Natural killer cell treated with Interleukin-12 subunit alpha and Interleukin-12 subunit beta and Interleukin-15 and Interleukin-18, amount 100 ng/mL, for 72 hours (primary cell): ENCODE results near the gene UBA5. TPM values are rescaled to one million over a fixed set of nuclear protein-coding genes. Genes with fewer than 3 reads are reported as not detected.

ENCODE experiments used
- ATAC-seq, 2 donors: fragments of 150-1000 bp; cut with Tn5 transposase in 1 of 2; sonication (Bioruptor Pico), chemical (Tn5 transposase) in 1 of 2; 2 replicates each; pipeline ENCODE4 v1.10.0; 2021
- DNase-seq: peaks from one replicate; pipeline ENCODE4 v3.0.0; 2022; ENCODE audit warnings: low spot score
- H3K27ac Mint-ChIP-seq, 2 donors: 1 replicate in 1 of 2; 2 replicates in 1 of 2; pipeline ENCODE4 v1.8.0; 2022; ENCODE audit warnings: mixed read lengths in 2 of 2, mild to moderate bottlenecking in 1 of 2, moderate library complexity in 1 of 2
- H3K27me3 Mint-ChIP-seq, 2 donors: 1 replicate in 1 of 2; 2 replicates in 1 of 2; pipeline ENCODE4 v1.8.0; 2022; ENCODE audit warnings: mixed read lengths in 2 of 2
- H3K36me3 Mint-ChIP-seq: one replicate; pipeline ENCODE4 v1.8.0; 2022; ENCODE audit warnings: mixed read lengths
- H3K4me1 Mint-ChIP-seq, 2 donors: 1 replicate in 1 of 2; 2 replicates in 1 of 2; pipeline ENCODE4 v1.8.0; 2022; ENCODE audit warnings: low read depth in 2 of 2, mixed read lengths in 2 of 2, mild to moderate bottlenecking in 1 of 2
- H3K4me3 Mint-ChIP-seq: one replicate; pipeline ENCODE4 v1.8.0; 2022; ENCODE audit warnings: mixed read lengths
- H3K9me3 Mint-ChIP-seq: 2 replicates; pipeline ENCODE4 v1.8.0; 2022; ENCODE audit warnings: mixed read lengths
- total RNA-seq, 2 donors: library from RNA; stranded (reverse); gene quantifications; one replicate each; pipeline ENCODE4 v1.2.3, GENCODE V29; 2022

UBA5 gene
- total RNA-seq, 2 donors from 2014 or later = 49.0 to 51.7 TPM

GRCh38 chr3:132709761-132710160 is 49.6 kb downstream of the UBA5 start:
- Mint-ChIP-seq H3K4me1 (peaks cover 0 to 2% of the 10 kb centered on the region in 2 donors), H3K27me3 (no peaks in the 10 kb centered on the region), H3K36me3 (peaks cover 15% of the 10 kb centered on the region), H3K4me3 (no peak overlapping the region), H3K27ac (no peak overlapping the region), H3K9me3 (no peaks in the 10 kb centered on the region)
- no peak for ATAC-seq
- DNase-seq = no peak

- H3K27ac Mint-ChIP-seq = no peak overlapping the region
- no peaks in the 10 kb centered on the region for H3K9me3 Mint-ChIP-seq
- H3K4me3 Mint-ChIP-seq = no peak overlapping the region
- DNase-seq (no peak), ATAC-seq (no peak)
- peaks cover 0 to 2% of the 10 kb centered on the region in 2 donors for H3K4me1 Mint-ChIP-seq
- peaks cover 14% of the 10 kb centered on the region for H3K36me3 Mint-ChIP-seq
- no peaks in the 10 kb centered on the region for H3K27me3 Mint-ChIP-seq
Measured at GRCh38 chr3:132710311-132710710, 50.2 kb downstream of the UBA5 start.

DNA sequence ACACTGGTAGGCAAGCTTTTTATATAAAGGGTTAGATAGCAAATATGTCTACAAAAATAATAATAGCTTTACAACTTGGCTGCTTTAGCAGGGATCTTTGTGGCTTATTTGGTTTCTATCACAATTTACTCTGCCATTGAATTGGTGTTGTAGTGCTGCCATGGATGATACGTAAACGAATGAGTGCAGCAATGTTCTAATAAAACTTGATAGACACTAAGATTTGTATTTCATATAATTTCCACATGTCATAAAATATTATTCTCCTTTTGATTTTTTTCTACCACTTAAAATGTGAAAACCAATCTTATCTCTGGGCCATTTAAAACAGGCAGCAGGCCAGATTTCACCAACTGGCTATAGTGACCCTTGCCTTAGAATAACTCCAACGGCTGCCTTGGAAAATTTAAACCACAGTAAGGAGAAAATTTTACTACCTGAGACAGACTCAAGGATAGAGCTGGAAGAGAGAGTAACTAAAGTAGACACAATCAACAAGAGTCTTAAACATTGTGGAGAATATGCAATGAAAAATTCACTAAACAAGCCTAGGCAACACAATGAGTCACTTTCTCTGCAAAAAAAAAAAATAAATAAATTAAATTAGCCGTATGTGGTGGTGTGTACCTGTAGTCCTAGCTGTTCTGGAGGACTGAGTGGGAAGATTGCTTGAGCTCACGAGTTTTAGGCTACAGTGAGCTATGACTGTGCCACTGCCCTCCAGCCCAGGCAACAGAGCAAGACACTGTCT is 54.0 kb downstream of the UBA5 start:
- DNase-seq (no peak), ATAC-seq (no peak)
- Mint-ChIP-seq H3K4me1 (peaks cover 0 to 3% of the 10 kb centered on the region in 2 donors), H3K9me3 (no peaks in the 10 kb centered on the region), H3K27ac (no peak overlapping the region), H3K36me3 (peaks cover 5% of the 10 kb centered on the region), H3K27me3 (no peaks in the 10 kb centered on the region), H3K4me3 (no peak overlapping the region)

GRCh38 chr3:132716372-132716771 is 56.2 kb downstream of the UBA5 start:
- Mint-ChIP-seq H3K27me3 (no peaks in the 10 kb centered on the region), H3K9me3 (no peaks in the 10 kb centered on the region), H3K27ac (no peak overlapping the region), H3K4me3 (no peak overlapping the region), H3K36me3 (no peaks in the 10 kb centered on the region), H3K4me1 (peaks cover 12 to 15% of the 10 kb centered on the region in 2 donors)
- DNase-seq (no peak), ATAC-seq (no peak)

- peak overlapping the region; percentile 61 for H3K4me3 Mint-ChIP-seq
- peak overlapping the region in 1 of 2 donors; percentile 27 for H3K27ac Mint-ChIP-seq
- H3K36me3 Mint-ChIP-seq = no peaks in the 10 kb centered on the region
- H3K9me3 Mint-ChIP-seq = no peaks in the 10 kb centered on the region
- DNase-seq = no peak
- peaks cover 19 to 26% of the 10 kb centered on the region in 2 donors for H3K4me1 Mint-ChIP-seq
- H3K27me3 Mint-ChIP-seq = no peaks in the 10 kb centered on the region
- no peak for ATAC-seq
Measured at GRCh38 chr3:132720228-132720627, 60.1 kb downstream of the UBA5 start.

DNA sequence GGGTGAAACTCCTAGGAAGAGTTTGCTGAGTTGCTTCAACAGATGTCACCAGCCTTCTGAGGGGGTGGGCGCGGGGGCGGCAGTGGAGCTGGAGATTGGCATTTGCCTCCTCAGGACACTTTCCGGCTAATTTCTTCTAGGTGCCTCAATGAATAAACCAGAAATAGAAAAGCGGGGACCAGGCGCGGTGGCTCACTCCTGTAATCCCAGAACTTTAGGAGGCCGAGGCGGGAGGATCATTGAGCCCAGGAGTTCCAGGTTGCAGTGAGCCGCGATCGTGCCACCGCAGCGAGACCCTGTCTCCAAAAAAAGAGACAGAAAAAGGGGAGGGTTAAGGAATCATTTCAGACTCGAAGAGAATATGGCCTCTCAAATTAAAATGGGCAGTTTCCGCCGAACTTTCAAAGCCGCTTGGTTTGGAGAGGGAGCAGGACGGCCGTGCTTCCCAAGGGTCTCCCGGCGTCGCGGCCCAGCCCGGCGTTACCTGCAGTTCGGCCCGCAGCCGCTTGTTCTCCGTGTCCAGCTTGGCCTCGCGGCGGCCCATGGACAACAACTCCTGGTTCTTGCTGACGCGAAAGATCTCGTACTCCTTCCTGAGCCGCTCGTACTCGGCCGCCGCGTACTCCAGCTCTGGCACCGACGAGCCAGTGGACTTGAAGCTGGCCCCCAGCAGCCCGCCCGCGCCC is 61.5 kb downstream of the UBA5 start:
- Mint-ChIP-seq H3K27ac (peak overlapping the region; percentile 80 to 83), H3K36me3 (no peaks in the 10 kb centered on the region), H3K4me1 (peaks cover 19 to 26% of the 10 kb centered on the region in 2 donors), H3K9me3 (no peaks in the 10 kb centered on the region), H3K4me3 (peak overlapping the region; percentile 88), H3K27me3 (no peaks in the 10 kb centered on the region)
- DNase-seq = peak; percentile 66
- ATAC-seq = no peak

- H3K36me3 Mint-ChIP-seq = no peaks in the 10 kb centered on the region
Measured at GRCh38 chr3:132722165-132723023, 62.3 kb downstream of the UBA5 start, which contains the start of gene NPHP3. Gene NPHP3, minus strand, starts transcription at chr3:132722409. Its CDS starts 54 bp downstream, at chr3:132722355.

DNA sequence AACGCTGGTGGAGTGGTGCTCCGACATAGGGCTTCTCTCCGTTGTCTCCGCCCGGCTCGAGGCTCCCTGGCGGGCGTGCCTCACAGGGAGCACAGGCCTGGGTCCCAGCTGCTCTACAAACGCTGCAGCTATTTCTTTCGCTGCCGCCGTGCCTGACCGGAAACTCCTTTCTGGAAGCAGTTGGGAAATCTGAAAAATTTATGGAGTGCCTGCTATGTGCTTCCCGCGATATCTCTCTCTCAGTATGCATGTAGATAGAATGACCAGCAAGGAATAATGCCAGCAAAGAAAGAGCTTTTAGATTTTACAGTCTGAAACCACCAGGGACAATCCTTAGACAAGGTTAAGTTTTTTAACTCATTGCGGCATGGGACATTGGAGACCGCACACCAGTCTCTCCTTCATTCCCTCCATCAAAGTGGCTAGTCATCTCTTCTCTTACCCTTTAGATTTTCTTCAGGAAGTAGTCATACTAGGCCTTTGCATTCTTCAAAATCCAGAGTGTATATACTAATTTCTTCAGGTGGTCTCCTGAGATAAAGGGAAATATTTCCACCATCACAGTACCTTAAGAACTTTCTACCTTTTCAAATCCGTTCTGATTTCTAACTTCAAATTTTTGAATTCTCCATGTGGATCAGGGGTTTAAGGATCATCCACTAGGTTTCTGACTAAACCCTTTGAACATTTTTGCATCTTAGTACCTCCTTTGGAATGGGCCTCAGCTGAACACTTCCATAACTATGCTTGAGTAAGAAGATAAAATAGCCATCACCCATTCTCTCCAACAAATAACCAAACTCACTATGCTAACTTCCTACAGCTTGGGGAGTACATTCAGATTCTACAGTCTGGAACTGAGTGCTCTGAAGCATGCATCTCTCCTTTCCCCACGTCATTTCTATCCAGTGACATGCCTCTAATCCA is 63.2 kb downstream of the UBA5 start:
- Mint-ChIP-seq H3K4me3 (peak overlapping the region; percentile 88), H3K4me1 (peaks cover 19 to 26% of the 10 kb centered on the region in 2 donors), H3K9me3 (no peaks in the 10 kb centered on the region), H3K27ac (peak overlapping the region; percentile 74 to 82), H3K27me3 (no peaks in the 10 kb centered on the region), H3K36me3 (no peaks in the 10 kb centered on the region)
- ATAC-seq (no peak), DNase-seq (no peak)

More at GRCh38 chr3:132722165-132723023, 62.3 kb downstream of the UBA5 start, which contains the start of gene NPHP3:
- H3K4me3 Mint-ChIP-seq = peak within 1 kb of the TSS; percentile 88
- ATAC-seq (peak; percentile 93 to 94), DNase-seq (peak; percentile 97)
- H3K9me3 Mint-ChIP-seq = no peaks in the 10 kb centered on the region
- no peaks in the 10 kb centered on the region for H3K27me3 Mint-ChIP-seq
- peak within 1 kb of the TSS; percentile 82 to 83 for H3K27ac Mint-ChIP-seq
- peaks cover 19 to 26% of the 10 kb centered on the region in 2 donors for H3K4me1 Mint-ChIP-seq

DNA sequence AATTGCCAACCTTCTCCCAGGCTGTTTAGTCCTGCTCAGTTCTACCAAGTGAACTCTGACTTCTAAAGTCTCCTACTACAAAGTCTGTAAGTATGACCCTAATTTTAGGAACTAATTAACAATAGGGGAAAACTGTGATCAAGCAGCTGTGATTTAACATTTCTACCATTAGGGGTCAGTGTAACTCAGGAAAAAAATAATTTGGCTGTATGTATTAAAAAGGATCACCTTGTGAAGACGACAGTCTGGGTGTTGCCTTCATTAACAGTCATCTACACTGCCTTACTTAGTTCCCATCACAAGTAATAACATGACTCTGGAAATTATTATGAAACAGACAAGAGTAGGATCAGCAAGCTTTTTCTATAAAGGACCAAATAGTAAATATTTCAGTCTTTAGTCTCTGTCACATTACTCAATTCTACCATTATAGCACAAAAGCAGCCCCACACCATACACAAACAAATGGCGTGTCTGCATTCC is 66.3 kb downstream of the UBA5 start:
- Mint-ChIP-seq H3K4me3 (no peak overlapping the region), H3K36me3 (no peaks in the 10 kb centered on the region), H3K9me3 (no peaks in the 10 kb centered on the region), H3K27ac (no peak overlapping the region), H3K4me1 (peaks cover 7 to 11% of the 10 kb centered on the region in 2 donors), H3K27me3 (peaks cover 17% of the 10 kb centered on the region in 2 donors)
- ATAC-seq = no peak
- DNase-seq = no peak

Other genes with a start within 250 kb of the UBA5 start
- 10 to 100 TPM; 36.0 to 44.1 TPM for gene DNAJC13, start 242.8 kb upstream of the UBA5 start, total RNA-seq
- not detected for gene ACKR4, start 63.1 kb upstream of the UBA5 start, total RNA-seq
- gene ACAD11, start 520 bp upstream of the UBA5 start, total RNA-seq = 10 to 100 TPM in 1 of 2 donors, 1 to 10 TPM in 1; 9.3 to 11.5 TPM
- gene NPHP3, start 62.1 kb downstream of the UBA5 start, total RNA-seq = 10 to 100 TPM; 14.0 to 14.9 TPM